Stomach (tissue), 19 donors: Measurements from ENCODE around the gene SMTNL1. TPM values are rescaled to one million over a fixed set of nuclear protein-coding genes. Genes with fewer than 3 reads are reported as not detected.

Experiments
- DNase-seq, 2 donors: peaks; one replicate each; pipeline versions ENCODE4 v3.0.0 to v3.0.0-alpha.2; 2013 to 2019
- H3K27ac ChIP-seq, 5 donors: fragments of 200-600 bp in 4 of 5; sonication (generic) in 4 of 5; one replicate each; pipeline ENCODE4 v1.5.1; 2013 to 2019; ENCODE audit warnings: mild to moderate bottlenecking in 1 of 5, moderate library complexity in 1 of 5
- H3K27me3 ChIP-seq, 3 donors: fragments of 200-600 bp; sonication (generic); one replicate each; pipeline ENCODE4 v1.5.1; 2017 to 2019; ENCODE audit warnings: mixed run types in 1 of 3
- H3K36me3 ChIP-seq, 4 donors: fragments of 200-600 bp; sonication (generic); 1 replicate in 3 of 4; 2 replicates in 1 of 4; pipeline ENCODE4 v1.5.1; 2016 to 2019
- H3K4me1 ChIP-seq, 4 donors: fragments of 200-600 bp; sonication (generic); one replicate each; pipeline ENCODE4 v1.5.1; 2016 to 2019
- H3K4me3 ChIP-seq, 4 donors: fragments of 200-600 bp; sonication (generic) in 3 of 4; one replicate each; pipeline ENCODE4 v1.5.1; 2016 to 2019; ENCODE audit warnings: mild to moderate bottlenecking in 1 of 4
- H3K9me3 ChIP-seq, 4 donors: fragments of 200-600 bp; sonication (generic); one replicate each; pipeline ENCODE4 v1.5.1; 2016 to 2019
- CTCF ChIP-seq, 7 experiments: fragments of 450-650 bp in 4 of 7; fragments of 200-600 bp in 3 of 7; sonication (generic) in 3 of 7; IDR thresholded peaks; one replicate each; pipeline ENCODE4 v1.5.1; 2016 to 2019; ENCODE audit warnings: antibody characterized with exemption in 7 of 7, control low read depth in 2 of 7, mild to moderate bottlenecking in 1 of 7
- EP300 ChIP-seq: sonication (generic); formaldehyde crosslinking; IDR thresholded peaks from one replicate; pipeline ENCODE4 v1.6.1; 2017; ENCODE audit warnings: antibody characterized with exemption
- POLR2A ChIP-seq, 4 donors: fragments of 450-650 bp; IDR thresholded peaks; one replicate each; pipeline ENCODE4 v1.6.1; 2016; ENCODE audit warnings: antibody characterized with exemption in 4 of 4, control low read depth in 2 of 4, mild to moderate bottlenecking in 1 of 4, moderate library complexity in 1 of 4
- POLR2AphosphoS5 ChIP-seq, 3 donors: sonication (generic); formaldehyde crosslinking; IDR thresholded peaks; one replicate each; pipeline ENCODE4 v1.6.1; 2016; ENCODE audit warnings: antibody characterized with exemption in 3 of 3
- WGBS, 5 donors: extraction: QIAGEN DNeasy Blood & Tissue Kit in 3 of 5; methylation state at CpG; one replicate each; pipeline versions ENCODE4 v1.1.5 to v1.1.7; 2013 to 2018; 5-methylcytosine and 5-hydroxymethylcytosine counted together
- intact Hi-C: fragments of 100-400 bp; cut with DNase I; formaldehyde crosslinking; loops from one replicate; pipeline ENCODE4 v1.15.1; 2023; ENCODE audit warnings: low total_unique reads
- long read RNA-seq, 10 donors: transcript quantifications; one replicate each; lab custom pipeline, GENCODE V29; 2026
- polyA plus RNA-seq, 3 donors: library from polyadenylated mRNA; stranded (reverse); fragments of 200-250 nt; gene quantifications; one replicate each; pipeline ENCODE4 v1.2.3, GENCODE V29; 2013
- total RNA-seq, 5 donors: library from RNA; depleted of rRNA; stranded (reverse); fragments of >200 nt; gene quantifications; one replicate each; pipeline versions ENCODE4 v1.1.0 to v1.2.3, GENCODE V29; 2014 to 2016
- donor health status: healthy with polysubstance abuse.
- donor health status: Bipolar disorder and iron deficiency.
- donor health status: healthy.

SMTNL1 gene
- total RNA-seq = not detected
- polyA plus RNA-seq = not detected
- long read RNA-seq, donor 1 = 0 reads
- long read RNA-seq, donor 2 = 0 reads
- long read RNA-seq, donor 3 = 0 reads
- long read RNA-seq, donor 4 = 0 reads
- long read RNA-seq, donor 5 = 0 reads
- long read RNA-seq, donor 6 = 0 reads
- long read RNA-seq, donor 7 = 0 reads
- long read RNA-seq, donor 8 = 0 reads
- long read RNA-seq, donor 9 = 0 reads
- long read RNA-seq, donor 10 = 0 reads

- DNase-seq = no peak
- H3K36me3 ChIP-seq = peaks cover 0 to 6% (median 0%) of the 10 kb centered on the region in 4 donors
- no peak within 1 kb of the TSS for H3K4me3 ChIP-seq
- no peaks in the 10 kb centered on the region for H3K4me1 ChIP-seq
- TF ChIP-seq POLR2A (IDR thresholded peaks at IDR 0.05) (no peak), POLR2AphosphoS5 (IDR thresholded peaks at IDR 0.05) (no peak), EP300 (no peak), CTCF (IDR thresholded peaks at IDR 0.05) (no peak)
- H3K27ac ChIP-seq = no peak within 1 kb of the TSS
- H3K9me3 ChIP-seq = no peaks in the 10 kb centered on the region
- H3K27me3 ChIP-seq = no peaks in the 10 kb centered on the region
- intact Hi-C loops = no loop called here
- WGBS, 5 donors = 48 to 76% (median 65%) methylated on average over 14 of the region's 14 CpGs
Measured at GRCh38 chr11:57536947-57537619, at the start of gene SMTNL1. SMTNL1 (plus strand) TSS chr11:57537595; CDS start chr11:57542643, 5,048 bp downstream.

- no peak overlapping the region for H3K4me3 ChIP-seq
- no peak for DNase-seq
- H3K36me3 ChIP-seq = peaks cover 35 to 86% (median 75%) of the 10 kb centered on the region in 4 donors
- intact Hi-C loops = loop anchor here (10.0 kb wide), 1 partner anchor 143 kb away; no protein-coding TSS in a partner anchor
- no peaks in the 10 kb centered on the region for H3K9me3 ChIP-seq
- no peak overlapping the region for H3K27ac ChIP-seq
- H3K4me1 ChIP-seq = peaks cover 3 to 17% (median 10%) of the 10 kb centered on the region in 4 donors
- peaks cover 0 to 10% (median 5%) of the 10 kb centered on the region in 3 donors for H3K27me3 ChIP-seq
- WGBS, 5 donors = 82 to 87% (median 85%) methylated on average over 6 of the region's 6 CpGs
- TF ChIP-seq CTCF (IDR thresholded peaks at IDR 0.05) (no peak), EP300 (no peak), POLR2A (IDR thresholded peaks at IDR 0.05) (no peak), POLR2AphosphoS5 (IDR thresholded peaks at IDR 0.05) (no peak)
Measured at GRCh38 chr11:57487920-57488659, 49.3 kb upstream of the SMTNL1 start.

- TF ChIP-seq CTCF (IDR thresholded peaks at IDR 0.05) (no peak), EP300 (no peak), POLR2AphosphoS5 (IDR thresholded peaks at IDR 0.05) (no peak), POLR2A (IDR thresholded peaks at IDR 0.05) (no peak)
- Histone ChIP-seq H3K27me3 (no peaks in the 10 kb centered on the region), H3K36me3 (peaks cover 23 to 84% (median 76%) of the 10 kb centered on the region in 4 donors), H3K9me3 (no peaks in the 10 kb centered on the region), H3K4me3 (no peak overlapping the region), H3K27ac (no peak overlapping the region), H3K4me1 (peaks cover 0 to 12% (median 9%) of the 10 kb centered on the region in 4 donors)
- WGBS, 5 donors = 91 to 95% (median 93%) methylated on average over 9 of the region's 9 CpGs
- no peak for DNase-seq
- intact Hi-C loops = loop anchor here (5.0 kb wide), 1 partner anchor 37 kb away; no protein-coding TSS in a partner anchor
Measured at GRCh38 chr11:57490456-57491248, 46.7 kb upstream of the SMTNL1 start.
